CD14-positive monocyte (primary cell): Measurements from ENCODE around the gene FIBCD1. TPM values are rescaled to one million over a fixed set of nuclear protein-coding genes. Genes with fewer than 3 reads are reported as not detected.

Experiments
- DNase-seq, 3 donors: peaks; one replicate each; pipeline ENCODE4 v3.0.0-alpha.2; 2011 to 2022
- H2AFZ ChIP-seq: 2 replicates; pipeline ENCODE4 v1.6.0; 2012; ENCODE audit warnings: mild to moderate bottlenecking, low read depth, low read length, inconsistent platforms; ENCODE audit not compliant: insufficient read depth, poor library complexity, severe bottlenecking
- H3K27ac ChIP-seq, 2 donors: 1 replicate in 1 of 2; 2 replicates in 1 of 2; pipeline ENCODE4 v1.5.1; 2012 to 2013; ENCODE audit warnings: low read length in 2 of 2, control low read depth in 1 of 2, inconsistent platforms in 1 of 2, low read depth in 1 of 2, mild to moderate bottlenecking in 1 of 2
- H3K27me3 ChIP-seq, 2 donors: one replicate each; pipeline versions ENCODE4 v1.6.0 to v1.6.1; 2011 to 2013; ENCODE audit warnings: low read length in 2 of 2; ENCODE audit not compliant: control insufficient read depth in 2 of 2, insufficient read depth in 2 of 2
- H3K36me3 ChIP-seq, 2 donors: replicated peaks in 1 of 2; 1 replicate in 1 of 2; 2 replicates in 1 of 2; pipeline versions ENCODE4 v1.5.1 to v1.6.1; 2012 to 2013; ENCODE audit warnings: low read length in 2 of 2, control low read depth in 1 of 2, inconsistent platforms in 1 of 2, mild to moderate bottlenecking in 1 of 2; ENCODE audit not compliant: insufficient read depth in 2 of 2, control insufficient read depth in 1 of 2
- H3K4me1 ChIP-seq, 2 donors: 1 replicate in 1 of 2; 2 replicates in 1 of 2; pipeline versions ENCODE4 v1.5.1 to v1.6.1; 2012 to 2013; ENCODE audit warnings: low read length in 2 of 2, control low read depth in 1 of 2, inconsistent platforms in 1 of 2, mild to moderate bottlenecking in 1 of 2, moderate library complexity in 1 of 2; ENCODE audit not compliant: insufficient read depth in 2 of 2, control insufficient read depth in 1 of 2
- H3K4me2 ChIP-seq: replicated peaks from 2 replicates; pipeline ENCODE3; 2012; ENCODE audit warnings: low read length, moderate library complexity, mild to moderate bottlenecking; ENCODE audit not compliant: poor library complexity, severe bottlenecking; ENCODE audit errors: extremely low read depth
- H3K4me3 ChIP-seq, 3 experiments: fragments of 200-600 bp in 1 of 3; sonication (generic) in 1 of 3; replicated peaks in 1 of 3; 1 replicate in 2 of 3; 2 replicates in 1 of 3; pipeline ENCODE4 v1.5.1; 2011 to 2013; ENCODE audit warnings: low read length in 3 of 3, mild to moderate bottlenecking in 3 of 3, control low read depth in 2 of 3, low read depth in 2 of 3, inconsistent platforms in 1 of 3, moderate library complexity in 1 of 3
- H3K79me2 ChIP-seq: 2 replicates; pipeline ENCODE4 v1.6.0; 2012; ENCODE audit warnings: mild to moderate bottlenecking, control low read depth, inconsistent platforms, low read length, moderate library complexity; ENCODE audit not compliant: insufficient read depth
- H3K9ac ChIP-seq: 2 replicates; pipeline ENCODE4 v1.6.0; 2017; ENCODE audit warnings: low read length, mild to moderate bottlenecking; ENCODE audit not compliant: insufficient read depth, poor library complexity, severe bottlenecking
- H3K9me3 ChIP-seq, 2 donors: replicated peaks in 1 of 2; 1 replicate in 1 of 2; 2 replicates in 1 of 2; pipeline versions ENCODE4 v1.5.1 to v1.6.1; 2012 to 2013; ENCODE audit warnings: low read length in 2 of 2, control low read depth in 1 of 2; ENCODE audit not compliant: control insufficient read depth in 1 of 2, insufficient read depth in 1 of 2
- H4K20me1 ChIP-seq: 2 replicates; pipeline ENCODE4 v1.6.0; 2012; ENCODE audit warnings: mild to moderate bottlenecking, low read length, control low read depth, moderate library complexity; ENCODE audit not compliant: insufficient read depth
- H3K27ac Mint-ChIP-seq, 7 donors: one replicate each; pipeline ENCODE4 v1.8.0; 2020; ENCODE audit warnings: mild to moderate bottlenecking in 7 of 7, mixed read lengths in 7 of 7, moderate library complexity in 6 of 7, inconsistent platforms in 2 of 7
- H3K27me3 Mint-ChIP-seq, 3 donors: one replicate each; pipeline ENCODE4 v1.8.0; 2021 to 2022; ENCODE audit warnings: low read depth in 3 of 3, mild to moderate bottlenecking in 3 of 3, mixed read lengths in 3 of 3, moderate library complexity in 3 of 3, inconsistent platforms in 1 of 3
- H3K36me3 Mint-ChIP-seq, 2 donors: one replicate each; pipeline ENCODE4 v1.8.0; 2020; ENCODE audit warnings: mixed read lengths in 2 of 2, inconsistent platforms in 1 of 2, mild to moderate bottlenecking in 1 of 2
- H3K4me1 Mint-ChIP-seq: one replicate; pipeline ENCODE4 v1.8.0; 2020; ENCODE audit warnings: mild to moderate bottlenecking, mixed read lengths
- H3K4me3 Mint-ChIP-seq, 2 donors: one replicate each; pipeline ENCODE4 v1.8.0; 2020; ENCODE audit warnings: mild to moderate bottlenecking in 2 of 2, mixed read lengths in 2 of 2, moderate library complexity in 1 of 2
- H3K9me3 Mint-ChIP-seq, 7 donors: one replicate each; pipeline ENCODE4 v1.8.0; 2020 to 2022; ENCODE audit warnings: mixed read lengths in 7 of 7, mild to moderate bottlenecking in 6 of 7, moderate library complexity in 6 of 7, inconsistent platforms in 2 of 7
- CTCF ChIP-seq: fragments of 200-600 bp; IDR thresholded peaks from one replicate; pipeline ENCODE4 v1.8.0; 2022; ENCODE audit warnings: antibody characterized with exemption, mild to moderate bottlenecking
- WGBS: methylation state at CpG from one replicate; pipeline ENCODE4 v1.1.5; 2013; ENCODE audit warnings: missing lambda C conversion rate; ENCODE audit not compliant: insufficient coverage; 5-methylcytosine and 5-hydroxymethylcytosine counted together
- intact Hi-C, 2 donors: fragments of 100-400 bp; cut with micrococcal nuclease; formaldehyde crosslinking; loops; one replicate each; pipeline versions ENCODE4 v1.15.0 to v1.15.1; 2023
- polyA plus RNA-seq, 3 donors: library from polyadenylated mRNA; depleted of rRNA in 1 of 3; unstranded in 2 of 3; stranded (reverse) in 1 of 3; fragments of 300-500 nt in 2 of 3; fragments of >200 nt in 1 of 3; fragmentation: Illumina TruSeq in 2 of 3; gene quantifications; 1 replicate in 2 of 3; 2 replicates in 1 of 3; pipeline ENCODE4 v1.2.3, GENCODE V29; 2012 to 2021

FIBCD1 gene
- polyA plus RNA-seq, 3 donors, result not detected

GRCh38 chr9:130906735-130907416 lies 32.2 kb downstream of the FIBCD1 start:
- H3K27me3 Mint-ChIP-seq, result peaks cover 4 to 9% (median 6%) of the 10 kb centered on the region in 3 donors
- H3K4me2 ChIP-seq, result no peak overlapping the region
- peaks cover 2% of the 10 kb centered on the region for H3K4me1 Mint-ChIP-seq
- WGBS, result 97% methylated on average over 6 of the region's 21 CpGs
- H3K4me3 ChIP-seq, result no peak overlapping the region
- H3K9me3 Mint-ChIP-seq, result peaks cover 0 to 4% (median 0%) of the 10 kb centered on the region in 7 donors
- H3K36me3 ChIP-seq, result no peaks in the 10 kb centered on the region
- intact Hi-C loops, result no loop called here
- DNase-seq, result no peak
- H3K27ac Mint-ChIP-seq, result no peak overlapping the region
- H3K36me3 Mint-ChIP-seq, result no peaks in the 10 kb centered on the region
- H3K4me1 ChIP-seq, result no peaks in the 10 kb centered on the region
- no peaks in the 10 kb centered on the region for H3K27me3 ChIP-seq
- no peak overlapping the region for H3K27ac ChIP-seq
- no peaks in the 10 kb centered on the region for H3K79me2 ChIP-seq
- H2AFZ ChIP-seq, result no peak overlapping the region
- H3K9me3 ChIP-seq, result no peaks in the 10 kb centered on the region
- TF ChIP-seq CTCF, result no peak
- no peaks in the 10 kb centered on the region for H4K20me1 ChIP-seq
- no peak overlapping the region for H3K9ac ChIP-seq
- H3K4me3 Mint-ChIP-seq, result no peak overlapping the region

- H3K27ac Mint-ChIP-seq, result no peak overlapping the region
- H3K27me3 ChIP-seq, result no peaks in the 10 kb centered on the region
These were observed 32.9 kb downstream of the FIBCD1 start for GRCh38 chr9:130905902-130906734.

More at GRCh38 chr9:130905902-130906734, 32.9 kb downstream of the FIBCD1 start:
- Histone ChIP-seq H3K79me2 (no peaks in the 10 kb centered on the region), H3K4me3 (no peak overlapping the region), H4K20me1 (no peaks in the 10 kb centered on the region), H3K4me1 (no peaks in the 10 kb centered on the region), H3K4me2 (no peak overlapping the region), H2AFZ (no peak overlapping the region), H3K9ac (no peak overlapping the region), H3K9me3 (no peaks in the 10 kb centered on the region), H3K27ac (no peak overlapping the region), H3K36me3 (no peaks in the 10 kb centered on the region)
- H3K27me3 Mint-ChIP-seq, result peaks cover 4 to 9% (median 6%) of the 10 kb centered on the region in 3 donors
- no peaks in the 10 kb centered on the region for H3K36me3 Mint-ChIP-seq
- no peak for TF ChIP-seq CTCF
- DNase-seq, result no peak
- H3K4me1 Mint-ChIP-seq, result peaks cover 2% of the 10 kb centered on the region
- no peak overlapping the region for H3K4me3 Mint-ChIP-seq
- intact Hi-C loops, result no loop called here
- peaks cover 0 to 4% (median 0%) of the 10 kb centered on the region in 7 donors for H3K9me3 Mint-ChIP-seq
- WGBS, result 95% methylated on average over 12 of the region's 24 CpGs
